CD4-positive, alpha-beta T cell treated with Interleukin-15 for 4 hours (primary cell): Measurements from ENCODE around the gene SIM1.

Source experiments
- DNase-seq: peaks from one replicate; pipeline ENCODE4 v3.0.0-alpha.2; 2020; ENCODE audit warnings: low spot score

Gene SIM1

DNA sequence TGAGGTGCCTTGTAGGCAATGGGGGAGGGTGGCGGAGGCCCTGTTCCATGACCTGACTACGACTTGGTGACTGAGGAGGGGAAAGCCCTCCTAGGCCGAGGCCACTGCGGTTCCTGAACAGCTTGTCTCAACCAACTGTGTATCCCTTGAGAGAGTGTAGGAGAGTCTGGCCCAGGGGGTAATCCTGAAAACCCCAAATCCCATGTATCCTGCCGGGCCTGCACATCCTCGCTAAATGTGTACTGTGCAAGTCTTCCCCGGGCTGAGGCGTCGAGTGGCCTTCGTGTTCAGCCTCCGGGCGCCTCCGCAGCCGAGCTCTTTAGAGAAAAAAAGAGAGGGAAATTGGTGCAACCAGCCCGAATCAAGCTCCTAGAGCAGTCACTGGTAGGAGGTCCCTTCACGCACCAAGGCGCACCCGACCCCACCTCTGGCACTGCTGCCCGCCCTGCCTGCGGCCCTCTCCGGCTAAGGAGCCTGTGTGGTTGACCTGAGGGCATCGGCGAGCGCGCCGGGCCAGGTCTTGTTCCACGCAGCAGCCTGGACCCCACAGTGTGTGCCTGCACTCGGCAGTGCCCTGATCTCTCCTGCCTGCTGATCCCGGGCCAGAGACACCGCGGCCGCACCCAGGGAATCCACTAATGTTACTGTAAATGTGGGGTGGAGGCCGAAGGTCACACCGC, 7.3 kb downstream of the SIM1 start:
- DNase-seq = no peak

GRCh38 chr6:100456908-100457235, 7.8 kb downstream of the SIM1 start:
- DNase-seq = no peak

GRCh38 chr6:100456141-100456907, 8.4 kb downstream of the SIM1 start:
- DNase-seq = no peak

DNA sequence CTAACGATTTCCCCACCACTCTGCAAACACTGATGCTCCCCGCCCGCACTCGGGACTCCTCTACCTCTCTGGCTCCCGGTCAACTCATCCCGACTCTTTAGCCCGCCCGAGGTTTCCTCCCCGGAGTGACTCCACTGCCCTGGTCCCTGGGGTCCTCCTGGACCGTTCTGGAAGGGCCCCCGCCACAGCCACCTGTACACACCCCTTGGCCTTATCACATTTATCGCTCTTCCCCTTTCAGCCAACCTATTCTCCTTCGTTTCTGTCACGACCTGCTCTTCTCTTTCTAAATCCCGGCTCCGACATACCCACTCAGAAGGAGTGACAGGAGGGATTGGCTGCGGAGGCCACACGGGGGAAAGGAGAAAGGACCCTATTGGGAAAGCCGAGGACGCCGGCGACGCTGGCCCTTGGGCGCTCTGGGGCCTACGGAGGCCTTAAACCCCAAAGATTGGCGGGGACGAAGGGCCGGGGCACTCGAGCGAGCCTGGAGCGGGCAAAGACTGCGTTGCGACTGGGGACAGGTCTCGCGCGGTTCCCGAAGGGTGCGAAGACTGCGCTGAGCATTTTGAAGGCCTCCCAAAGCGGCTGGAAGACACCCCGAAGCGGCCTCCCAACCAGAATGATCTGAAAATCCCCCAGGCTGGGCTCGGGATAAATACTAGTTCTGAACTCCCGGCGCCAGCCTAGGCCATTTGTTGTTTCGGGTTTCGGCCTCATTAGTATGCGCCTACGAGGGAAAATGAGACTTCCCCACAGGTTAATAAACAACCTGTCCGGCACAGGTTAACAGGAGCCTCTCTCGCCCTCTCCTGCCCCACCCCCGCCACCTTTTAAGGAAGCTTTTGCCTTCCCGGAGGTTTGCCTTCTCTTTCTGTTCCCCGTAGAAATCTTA, 9.2 kb downstream of the SIM1 start:
- DNase-seq = no peak

DNA sequence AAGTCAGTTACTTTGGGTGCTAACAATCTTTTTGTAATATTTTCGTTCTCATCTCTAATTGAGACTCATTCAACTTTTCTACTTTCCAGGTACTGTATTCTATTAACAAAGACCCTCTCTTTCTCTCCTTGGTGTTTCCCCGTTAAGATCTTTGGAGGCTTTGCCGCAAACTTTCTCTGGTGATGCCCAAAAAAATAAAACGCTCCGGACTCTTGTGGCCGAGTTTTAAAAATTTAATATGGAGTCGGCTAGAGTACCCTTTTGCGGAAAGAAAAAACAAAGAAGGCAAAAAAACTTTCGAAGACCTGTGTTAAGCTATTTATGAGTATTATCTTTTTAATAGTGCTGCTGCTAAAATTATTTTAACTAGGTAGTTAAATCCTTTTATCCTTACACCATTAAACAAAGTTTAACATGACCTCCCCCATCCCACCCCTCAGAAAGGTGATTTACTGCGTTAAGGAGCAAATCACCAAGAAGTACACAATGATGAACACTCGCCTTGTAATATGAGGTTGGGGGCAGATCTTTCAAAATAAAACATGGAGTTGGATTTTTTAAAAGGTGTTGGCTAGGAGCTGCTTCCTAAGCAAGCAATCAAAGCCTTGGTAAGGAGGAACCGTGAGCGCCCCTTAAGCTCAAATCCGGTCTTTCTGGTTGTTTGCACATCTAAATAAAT, 10.0 kb downstream of the SIM1 start:
- no peak for DNase-seq

DNA sequence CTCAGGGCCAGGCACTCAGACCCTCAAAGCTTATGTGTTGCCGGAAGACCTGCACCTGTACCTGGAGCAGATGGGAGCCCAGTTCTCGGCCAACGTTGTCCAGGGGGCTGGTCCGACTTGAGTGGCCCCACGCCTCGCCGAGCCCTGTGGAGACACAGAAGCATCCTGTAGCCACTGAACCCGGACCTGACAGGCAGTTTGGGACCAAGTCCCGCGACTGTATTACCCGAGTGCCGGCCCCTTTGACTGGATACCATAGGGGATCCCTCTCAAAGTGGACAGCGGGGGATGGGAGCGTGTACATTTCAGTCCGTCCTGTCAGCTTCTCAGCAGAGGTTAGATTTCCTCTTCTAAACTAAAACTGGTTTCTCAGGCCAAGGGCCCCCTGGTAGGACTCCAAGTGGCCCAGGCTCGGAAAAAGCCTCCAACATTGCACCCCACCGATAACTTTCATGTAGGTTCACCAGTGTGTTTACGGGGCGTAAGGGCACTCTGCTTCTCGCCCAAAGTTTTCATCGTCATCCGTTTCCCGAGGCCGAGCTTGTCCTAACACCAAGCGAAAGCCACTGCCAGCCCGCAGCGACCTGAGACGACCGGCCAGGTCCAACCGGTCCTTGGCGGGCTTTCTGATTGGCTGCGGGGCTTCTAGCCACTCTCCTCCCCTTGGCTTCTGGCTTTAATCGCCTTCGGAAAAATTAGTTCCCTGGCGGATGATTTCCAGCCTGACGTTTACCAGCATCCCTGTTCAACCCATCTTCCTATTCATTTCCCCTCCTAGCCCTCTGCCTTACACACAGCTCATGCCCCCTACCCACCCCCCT, 10.8 kb downstream of the SIM1 start:
- no peak for DNase-seq

DNA sequence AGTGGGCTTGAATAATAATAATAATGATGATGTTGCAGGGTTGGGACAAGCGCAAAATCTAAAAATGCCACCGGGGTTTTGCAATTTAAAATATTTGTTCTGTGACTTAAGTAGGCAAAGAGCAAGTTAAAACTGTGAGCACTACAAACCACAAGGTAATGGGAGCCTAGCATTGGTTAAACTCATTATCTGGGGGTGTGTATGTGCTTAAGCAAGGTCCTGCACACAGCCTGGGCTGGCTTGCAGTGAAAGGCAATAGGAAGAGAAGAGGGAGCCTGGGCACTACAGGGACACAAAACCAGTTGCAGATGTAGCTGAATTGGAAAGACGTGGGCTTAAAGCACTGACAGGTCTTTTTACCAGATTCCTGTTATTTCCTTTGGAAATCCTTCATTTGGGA, 11.7 kb downstream of the SIM1 start:
- no peak for DNase-seq

- DNase-seq = no peak
Observed at GRCh38 chr6:100451577-100451976, 13.1 kb downstream of the SIM1 start.

DNA sequence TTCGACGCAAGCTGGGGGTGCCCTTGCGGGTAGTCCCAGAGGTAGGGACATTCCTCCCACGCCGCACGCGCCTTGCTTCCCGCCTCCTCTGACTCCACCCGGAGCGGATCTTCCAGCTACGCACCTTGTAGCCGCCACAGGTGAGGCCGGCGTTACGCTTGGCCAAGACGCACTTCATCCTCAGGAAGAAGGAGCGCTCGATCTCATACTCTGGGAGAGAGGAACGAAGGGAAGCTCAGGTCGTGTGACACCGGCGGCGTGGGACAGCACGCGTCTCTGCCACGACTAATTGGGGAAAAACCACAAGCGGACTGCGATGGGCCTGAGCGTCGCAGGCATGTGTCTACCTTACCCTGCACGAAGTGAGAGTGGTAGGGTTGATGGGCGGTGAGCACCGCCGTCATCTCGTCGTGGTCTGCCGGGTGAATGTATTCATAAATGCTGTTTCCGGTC, 15.5 kb downstream of the SIM1 start:
- DNase-seq = no peak

- DNase-seq = no peak
Observed at GRCh38 chr6:100447900-100448748, 16.6 kb downstream of the SIM1 start.

GRCh38 chr6:100447081-100447899, 17.4 kb downstream of the SIM1 start:
- DNase-seq = no peak

- DNase-seq = no peak
Observed at GRCh38 chr6:100446115-100447080, 18.3 kb downstream of the SIM1 start.

GRCh38 chr6:100445512-100445911, 19.2 kb downstream of the SIM1 start:
- DNase-seq = no peak

DNA sequence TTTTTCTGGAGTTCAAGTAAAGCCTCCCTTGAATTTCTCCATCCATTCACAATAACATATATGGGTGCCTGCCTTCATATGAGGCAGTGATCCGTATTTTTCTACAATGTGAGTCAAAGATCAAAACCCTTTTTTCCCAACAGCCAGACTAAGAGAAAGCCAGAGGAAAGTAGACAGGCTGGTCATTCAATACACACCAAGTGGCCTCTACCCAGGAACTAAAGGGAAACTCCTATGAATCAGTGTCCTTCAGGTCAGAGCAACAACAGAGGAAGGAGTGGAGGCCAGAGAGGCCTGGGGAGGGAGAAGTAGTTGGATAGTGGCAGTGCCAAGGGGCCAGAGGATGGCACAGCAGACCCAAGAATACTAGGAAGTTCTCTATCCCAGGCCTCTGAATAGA, 23.8 kb downstream of the SIM1 start:
- no peak for DNase-seq

GRCh38 chr6:100435299-100435698, 29.4 kb downstream of the SIM1 start:
- DNase-seq = no peak

GRCh38 chr6:100433726-100434435, 30.8 kb downstream of the SIM1 start:
- no peak for DNase-seq

- DNase-seq = no peak
Observed at GRCh38 chr6:100432136-100432535, 32.6 kb downstream of the SIM1 start.

DNA sequence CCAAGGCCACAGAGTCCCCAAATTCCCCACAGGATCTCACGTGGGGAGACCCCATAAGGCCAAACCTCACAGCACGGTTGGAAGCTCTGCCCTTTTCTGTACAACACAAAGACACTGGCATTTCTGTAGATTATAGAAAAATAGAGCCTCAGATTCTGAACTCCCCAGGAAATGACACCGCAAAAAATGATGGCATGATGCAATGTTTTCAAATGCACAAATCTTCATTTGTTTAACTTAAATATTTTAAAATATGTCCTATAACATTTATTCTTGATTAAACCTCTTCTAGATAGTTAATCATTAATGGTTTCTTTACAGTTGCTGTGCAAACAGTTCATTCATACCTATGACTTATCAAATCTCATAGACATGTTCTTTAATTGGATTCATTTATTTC, 33.8 kb downstream of the SIM1 start:
- DNase-seq = no peak
